ENCODE measurements around the gene ZMAT5. TPM values are rescaled to one million over a fixed set of nuclear protein-coding genes. Genes with fewer than 3 reads are reported as not detected.

The ZMAT5 gene
- total and polyA plus RNA-seq, 2 donors from 2014 or later, result 21.3 to 47.7 TPM

DNA sequence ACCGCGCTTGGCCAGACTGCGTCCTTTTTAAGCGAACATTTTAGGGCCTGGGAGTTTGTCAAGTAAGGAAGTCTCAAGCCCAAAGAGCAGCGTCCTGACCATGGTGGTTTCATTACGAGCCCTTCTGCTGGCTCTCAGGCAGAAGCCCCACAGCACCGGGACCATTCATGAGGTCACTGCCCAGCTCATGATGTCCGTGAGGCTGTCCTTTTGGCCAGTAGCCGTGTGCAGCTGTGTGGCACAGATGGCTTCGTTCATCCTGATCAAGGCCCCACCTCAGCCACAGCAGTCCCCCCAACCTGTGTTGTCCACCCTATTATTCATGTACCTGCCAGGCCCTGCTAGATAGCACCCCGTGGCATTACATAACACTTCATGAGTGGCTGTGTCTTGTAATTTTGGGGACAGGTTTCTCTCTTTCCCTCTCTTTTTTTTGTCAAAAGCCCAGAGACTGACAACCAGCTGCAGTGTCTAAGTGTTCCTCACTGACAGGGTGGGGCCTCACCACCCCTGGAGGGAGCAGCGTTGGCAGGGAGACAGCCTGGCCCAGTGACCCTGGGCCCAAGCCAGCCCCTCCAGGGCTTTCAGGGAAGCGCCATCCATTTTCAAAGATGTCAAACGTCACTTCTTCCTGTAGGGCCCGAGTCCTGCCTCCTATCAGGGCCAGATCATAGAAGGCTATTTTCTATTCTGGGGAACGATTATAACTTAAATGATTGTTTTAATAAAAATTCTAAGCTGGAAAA lies 68.8 kb downstream of the ZMAT5 start:
- Histone ChIP-seq H3K27me3 (ENCODE audit: control insufficient read depth, insufficient read depth, low read length) (no peaks in the 10 kb centered on the region), H3K27ac (ENCODE audit: low read depth in 2 of 2, low read length in 2 of 2) (no peak overlapping the region), H3K4me3 (ENCODE audit: low read length in 3 of 3) (no peak overlapping the region), H3K36me3 (ENCODE audit: control insufficient read depth in 2 of 3, insufficient read depth in 3 of 3, low read length in 3 of 3) (peaks cover 0 to 5% (median 2%) of the 10 kb centered on the region in 3 donors), H3K4me1 (ENCODE audit: control insufficient read depth in 2 of 3, insufficient read depth in 2 of 3, low read depth in 1 of 3, low read length in 3 of 3) (peaks cover 0 to 4% (median 0%) of the 10 kb centered on the region in 3 donors), H3K9me3 (ENCODE audit: control insufficient read depth in 2 of 3, insufficient read depth in 1 of 3, low read length in 3 of 3) (no peaks in the 10 kb centered on the region), H3K9ac (ENCODE audit: low read length in 3 of 3) (no peak overlapping the region)
- FAIRE-seq (no peak), DNase-seq (no peak)
- intact Hi-C loops (cut with DNase I), result no loop called here
- TF ChIP-seq, protein P1, sequence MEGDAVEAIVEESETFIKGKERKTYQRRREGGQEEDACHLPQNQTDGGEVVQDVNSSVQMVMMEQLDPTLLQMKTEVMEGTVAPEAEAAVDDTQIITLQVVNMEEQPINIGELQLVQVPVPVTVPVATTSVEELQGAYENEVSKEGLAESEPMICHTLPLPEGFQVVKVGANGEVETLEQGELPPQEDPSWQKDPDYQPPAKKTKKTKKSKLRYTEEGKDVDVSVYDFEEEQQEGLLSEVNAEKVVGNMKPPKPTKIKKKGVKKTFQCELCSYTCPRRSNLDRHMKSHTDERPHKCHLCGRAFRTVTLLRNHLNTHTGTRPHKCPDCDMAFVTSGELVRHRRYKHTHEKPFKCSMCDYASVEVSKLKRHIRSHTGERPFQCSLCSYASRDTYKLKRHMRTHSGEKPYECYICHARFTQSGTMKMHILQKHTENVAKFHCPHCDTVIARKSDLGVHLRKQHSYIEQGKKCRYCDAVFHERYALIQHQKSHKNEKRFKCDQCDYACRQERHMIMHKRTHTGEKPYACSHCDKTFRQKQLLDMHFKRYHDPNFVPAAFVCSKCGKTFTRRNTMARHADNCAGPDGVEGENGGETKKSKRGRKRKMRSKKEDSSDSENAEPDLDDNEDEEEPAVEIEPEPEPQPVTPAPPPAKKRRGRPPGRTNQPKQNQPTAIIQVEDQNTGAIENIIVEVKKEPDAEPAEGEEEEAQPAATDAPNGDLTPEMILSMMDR (IDR thresholded peaks at IDR 0.05; ENCODE audit: borderline replicate concordance, extremely low read depth, insufficient read depth), result no peak

DNA sequence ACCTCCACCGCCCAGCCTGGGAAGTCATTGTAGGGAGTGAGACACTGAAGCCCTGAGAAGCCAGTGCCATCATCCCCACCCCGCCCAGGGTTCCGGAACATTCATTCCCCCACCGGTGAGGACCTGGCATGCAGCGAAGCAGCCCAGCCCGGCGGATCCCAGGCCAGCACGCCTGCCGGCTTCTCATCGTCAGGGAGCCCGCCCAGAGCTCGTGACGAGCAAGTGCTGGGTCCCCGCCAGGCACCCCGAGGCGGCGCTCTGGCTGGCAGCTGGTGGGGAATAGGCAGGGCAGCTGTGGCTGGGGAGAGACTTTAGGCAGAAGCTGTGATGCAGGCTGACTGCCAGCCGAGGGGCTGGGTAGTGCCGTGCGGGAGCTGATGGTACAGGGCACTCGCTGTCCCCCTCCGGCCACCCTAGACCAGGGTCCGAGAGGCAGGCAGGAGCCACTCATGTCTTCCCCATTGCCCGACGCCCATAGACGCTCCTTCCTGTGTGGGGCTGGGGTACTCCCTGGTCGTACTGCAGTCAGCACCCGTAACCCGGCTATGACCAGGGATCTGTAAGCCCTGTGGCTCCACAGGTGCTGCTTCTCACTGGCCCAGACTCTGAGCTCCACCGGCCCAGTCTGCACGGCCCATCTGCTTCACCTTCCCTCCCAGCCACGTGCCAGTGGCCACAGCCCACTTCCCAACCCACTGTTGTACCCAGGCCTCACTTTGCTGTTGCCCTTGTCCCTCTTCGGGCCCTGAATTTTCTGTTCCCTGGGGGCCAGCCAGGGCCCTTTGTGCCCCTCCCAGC lies 71.5 kb downstream of the ZMAT5 start:
- H3K4me3 ChIP-seq (ENCODE audit: low read length in 3 of 3), result no peak overlapping the region
- DNase-seq (no peak), FAIRE-seq (no peak)
- no peaks in the 10 kb centered on the region for H3K27me3 ChIP-seq (ENCODE audit: control insufficient read depth, insufficient read depth, low read length)
- no peaks in the 10 kb centered on the region for H3K4me1 ChIP-seq (ENCODE audit: control insufficient read depth in 2 of 3, insufficient read depth in 2 of 3, low read depth in 1 of 3, low read length in 3 of 3)
- H3K9ac ChIP-seq (ENCODE audit: low read length in 3 of 3), result no peak overlapping the region
- H3K36me3 ChIP-seq (ENCODE audit: control insufficient read depth in 2 of 3, insufficient read depth in 3 of 3, low read length in 3 of 3), result peaks cover 0 to 10% (median 4%) of the 10 kb centered on the region in 3 donors
- H3K9me3 ChIP-seq (ENCODE audit: control insufficient read depth in 2 of 3, insufficient read depth in 1 of 3, low read length in 3 of 3), result no peaks in the 10 kb centered on the region
- no peak overlapping the region for H3K27ac ChIP-seq (ENCODE audit: low read depth in 2 of 2, low read length in 2 of 2)
- intact Hi-C loops (cut with DNase I), result no loop called here
- TF ChIP-seq, protein P1 (IDR thresholded peaks at IDR 0.05; ENCODE audit: borderline replicate concordance, extremely low read depth, insufficient read depth), result no peak

DNA sequence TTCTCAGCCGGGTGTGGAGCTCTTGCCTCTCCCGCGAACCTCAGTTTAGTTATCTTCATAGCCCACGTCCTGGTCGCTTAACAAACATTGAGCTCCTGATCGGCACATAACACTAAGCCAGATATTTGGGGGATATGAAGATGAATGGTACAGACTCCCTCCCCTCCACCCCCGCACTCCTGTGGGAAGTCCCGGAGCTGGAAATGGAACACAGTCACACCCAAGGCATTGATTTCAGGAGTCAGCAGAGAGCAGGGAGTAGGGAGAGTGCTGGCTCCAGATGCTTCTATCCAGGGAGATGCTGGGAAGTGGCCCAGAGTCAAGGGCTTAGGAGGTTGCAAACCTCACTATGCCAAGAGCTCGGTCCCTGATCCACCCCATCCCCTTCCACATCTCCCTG lies 73.1 kb downstream of the ZMAT5 start:
- H3K9ac ChIP-seq (ENCODE audit: low read length in 3 of 3), result no peak overlapping the region
- no peaks in the 10 kb centered on the region for H3K4me1 ChIP-seq (ENCODE audit: control insufficient read depth in 2 of 3, insufficient read depth in 2 of 3, low read depth in 1 of 3, low read length in 3 of 3)
- H3K36me3 ChIP-seq (ENCODE audit: control insufficient read depth in 2 of 3, insufficient read depth in 3 of 3, low read length in 3 of 3), result peaks cover 0 to 10% (median 4%) of the 10 kb centered on the region in 3 donors
- intact Hi-C loops (cut with DNase I), result no loop called here
- H3K4me3 ChIP-seq (ENCODE audit: low read length in 3 of 3), result no peak overlapping the region
- H3K27ac ChIP-seq (ENCODE audit: low read depth in 2 of 2, low read length in 2 of 2), result no peak overlapping the region
- no peak for FAIRE-seq
- TF ChIP-seq, protein P1 (IDR thresholded peaks at IDR 0.05; ENCODE audit: borderline replicate concordance, extremely low read depth, insufficient read depth), result no peak
- H3K9me3 ChIP-seq (ENCODE audit: control insufficient read depth in 2 of 3, insufficient read depth in 1 of 3, low read length in 3 of 3), result no peaks in the 10 kb centered on the region
- DNase-seq, result no peak
- no peaks in the 10 kb centered on the region for H3K27me3 ChIP-seq (ENCODE audit: control insufficient read depth, insufficient read depth, low read length)
